Measurements from ENCODE around the gene RBSN.

- TF ChIP-seq, protein P1, sequence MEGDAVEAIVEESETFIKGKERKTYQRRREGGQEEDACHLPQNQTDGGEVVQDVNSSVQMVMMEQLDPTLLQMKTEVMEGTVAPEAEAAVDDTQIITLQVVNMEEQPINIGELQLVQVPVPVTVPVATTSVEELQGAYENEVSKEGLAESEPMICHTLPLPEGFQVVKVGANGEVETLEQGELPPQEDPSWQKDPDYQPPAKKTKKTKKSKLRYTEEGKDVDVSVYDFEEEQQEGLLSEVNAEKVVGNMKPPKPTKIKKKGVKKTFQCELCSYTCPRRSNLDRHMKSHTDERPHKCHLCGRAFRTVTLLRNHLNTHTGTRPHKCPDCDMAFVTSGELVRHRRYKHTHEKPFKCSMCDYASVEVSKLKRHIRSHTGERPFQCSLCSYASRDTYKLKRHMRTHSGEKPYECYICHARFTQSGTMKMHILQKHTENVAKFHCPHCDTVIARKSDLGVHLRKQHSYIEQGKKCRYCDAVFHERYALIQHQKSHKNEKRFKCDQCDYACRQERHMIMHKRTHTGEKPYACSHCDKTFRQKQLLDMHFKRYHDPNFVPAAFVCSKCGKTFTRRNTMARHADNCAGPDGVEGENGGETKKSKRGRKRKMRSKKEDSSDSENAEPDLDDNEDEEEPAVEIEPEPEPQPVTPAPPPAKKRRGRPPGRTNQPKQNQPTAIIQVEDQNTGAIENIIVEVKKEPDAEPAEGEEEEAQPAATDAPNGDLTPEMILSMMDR (IDR thresholded peaks at IDR 0.05) = no peak
- TF ChIP-seq POLR2A (IDR thresholded peaks at IDR 0.05) = no peak
Measured at GRCh38 chr3:15065550-15066007, 33.4 kb downstream of the RBSN start.

Measured in breast epithelium (tissue), 3 donors.